ENCODE results near the gene MAP4K1.
"Not testable (repeated sequence)": the region's sequence is repeated elsewhere in the genome, so short reads cannot be mapped to it uniquely, and the experiment has no call there.

The MAP4K1 gene

DNA sequence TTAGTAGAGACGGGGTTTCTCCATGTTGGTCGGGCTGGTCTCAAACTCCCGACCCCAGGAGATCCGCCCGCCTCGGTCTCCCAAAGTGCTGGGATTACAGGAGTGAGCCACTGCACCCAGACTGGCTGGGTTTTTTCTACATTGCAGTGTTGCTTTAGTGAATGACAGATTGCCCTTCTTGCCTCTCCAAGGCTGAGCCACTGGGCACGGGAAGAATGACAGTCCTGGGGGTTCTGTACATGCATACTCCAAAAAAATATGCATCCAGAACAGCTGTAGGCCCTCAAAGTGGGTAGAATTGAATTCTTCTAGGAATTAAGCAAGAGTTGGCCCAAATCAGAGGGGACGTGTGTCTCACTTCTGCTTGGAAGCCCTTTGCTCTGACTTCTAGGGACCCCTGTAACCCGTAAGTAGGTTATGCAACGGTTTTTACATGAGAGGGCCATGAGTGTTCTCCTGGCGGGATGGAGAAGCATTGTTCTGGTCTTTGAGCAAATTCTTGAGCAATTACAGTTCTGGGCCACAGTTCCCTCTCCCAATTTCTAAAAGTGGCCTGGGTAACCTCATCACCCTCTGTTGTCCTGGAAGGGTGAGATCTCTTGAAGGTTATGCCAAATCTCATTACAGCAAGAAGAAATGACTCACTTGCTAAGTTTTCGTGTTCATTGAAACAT lies 33.3 kb upstream of the MAP4K1 start:
- DNase-seq, result no peak

DNA sequence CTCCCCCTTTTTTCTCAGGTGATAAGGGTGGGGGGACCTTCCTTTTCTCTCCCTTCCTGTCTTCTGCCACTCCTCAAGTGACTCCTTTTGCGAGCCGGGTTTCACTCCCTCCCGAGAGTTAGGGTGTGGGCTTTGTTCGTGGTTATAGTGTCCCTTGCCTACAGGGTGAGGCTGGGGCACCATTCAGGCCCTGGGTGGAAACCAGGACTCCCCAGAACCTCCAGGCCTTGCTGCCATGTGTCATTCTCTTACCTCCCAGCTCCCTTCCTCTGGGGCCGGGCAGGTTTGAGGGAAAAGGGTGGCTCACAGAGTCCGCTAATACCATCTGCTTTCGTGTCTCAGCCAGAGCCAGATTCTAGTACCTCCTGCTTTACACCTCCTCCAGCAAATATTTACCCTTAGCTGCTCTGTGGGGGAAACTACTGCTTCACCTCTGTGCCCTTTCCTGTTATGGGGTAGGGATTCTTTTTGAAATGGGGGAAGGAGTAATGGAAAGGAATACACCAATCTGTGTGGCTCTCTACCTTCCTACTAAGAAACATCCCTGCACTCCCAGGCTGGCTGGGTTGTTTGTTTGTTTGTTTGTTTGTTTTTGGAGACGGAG lies 32.5 kb upstream of the MAP4K1 start:
- no peak for DNase-seq

DNA sequence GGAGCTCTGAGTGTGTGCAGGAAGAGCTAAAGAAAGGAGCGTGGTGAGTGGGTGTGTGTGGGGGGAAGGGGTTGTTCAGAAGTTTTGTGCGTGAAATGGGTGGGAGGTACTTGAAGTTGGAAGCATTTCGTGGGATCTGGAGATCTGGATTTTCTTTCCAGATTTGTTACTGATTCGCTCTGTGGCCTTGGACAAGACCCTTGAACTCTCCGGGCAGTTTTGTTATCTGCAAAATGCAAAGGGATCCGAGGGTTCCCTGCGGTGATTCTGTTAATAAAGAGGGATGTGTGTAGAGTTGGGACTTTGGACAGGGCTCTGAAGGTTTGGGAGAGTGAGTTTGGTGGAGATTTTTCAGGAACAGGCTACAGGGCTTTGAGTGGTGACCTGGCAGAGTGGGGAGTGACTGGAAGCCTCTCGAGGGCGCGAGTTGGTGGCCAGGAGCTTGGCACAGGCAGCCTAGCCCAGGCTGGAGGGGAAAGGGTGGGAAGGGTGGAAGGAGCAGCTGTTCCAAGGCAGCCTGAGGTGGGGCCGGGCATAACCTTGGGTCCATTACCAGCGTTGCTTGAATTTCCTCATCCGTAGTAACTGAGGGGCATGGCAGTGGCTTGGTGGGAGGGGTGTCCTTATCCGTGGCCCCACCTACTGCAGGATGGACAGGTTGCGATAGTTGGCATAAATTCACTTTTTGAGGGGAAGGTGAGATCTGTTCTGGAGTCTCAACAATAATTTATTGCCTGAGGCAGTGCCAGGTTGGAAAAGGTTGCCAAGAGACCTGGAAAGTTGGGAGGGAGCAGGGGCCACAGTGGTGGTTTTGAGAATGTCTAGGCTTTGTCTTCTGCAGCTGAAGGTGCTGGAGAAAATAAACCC lies 31.8 kb upstream of the MAP4K1 start:
- DNase-seq, result no peak

DNA sequence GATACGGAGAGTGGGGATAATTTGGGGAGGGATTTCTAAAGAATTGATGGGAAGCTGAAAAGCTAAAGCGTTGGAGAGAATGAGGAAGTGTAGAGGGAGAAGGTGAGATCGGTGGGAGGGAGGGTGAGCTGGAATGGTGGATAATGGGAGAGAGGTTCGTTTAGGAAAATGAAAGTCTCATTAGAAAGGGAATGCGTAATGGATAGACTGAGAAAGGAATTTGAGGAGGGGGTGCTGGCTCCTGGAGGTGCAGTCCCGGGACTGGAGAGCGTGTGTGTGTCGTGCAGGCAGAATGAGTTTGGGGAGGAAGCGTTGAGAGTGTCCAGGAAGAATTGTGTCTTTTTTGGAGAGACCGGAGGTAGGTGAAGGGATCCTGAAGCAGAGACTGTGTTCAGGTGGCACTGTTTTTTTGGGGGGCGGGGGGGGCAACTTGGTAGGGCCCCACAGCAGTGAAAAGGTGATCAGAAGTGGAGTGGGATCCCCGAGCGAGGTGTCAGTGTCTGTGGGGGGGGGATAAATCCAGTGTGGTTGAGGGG lies 31.1 kb upstream of the MAP4K1 start:
- DNase-seq, result no peak

DNA sequence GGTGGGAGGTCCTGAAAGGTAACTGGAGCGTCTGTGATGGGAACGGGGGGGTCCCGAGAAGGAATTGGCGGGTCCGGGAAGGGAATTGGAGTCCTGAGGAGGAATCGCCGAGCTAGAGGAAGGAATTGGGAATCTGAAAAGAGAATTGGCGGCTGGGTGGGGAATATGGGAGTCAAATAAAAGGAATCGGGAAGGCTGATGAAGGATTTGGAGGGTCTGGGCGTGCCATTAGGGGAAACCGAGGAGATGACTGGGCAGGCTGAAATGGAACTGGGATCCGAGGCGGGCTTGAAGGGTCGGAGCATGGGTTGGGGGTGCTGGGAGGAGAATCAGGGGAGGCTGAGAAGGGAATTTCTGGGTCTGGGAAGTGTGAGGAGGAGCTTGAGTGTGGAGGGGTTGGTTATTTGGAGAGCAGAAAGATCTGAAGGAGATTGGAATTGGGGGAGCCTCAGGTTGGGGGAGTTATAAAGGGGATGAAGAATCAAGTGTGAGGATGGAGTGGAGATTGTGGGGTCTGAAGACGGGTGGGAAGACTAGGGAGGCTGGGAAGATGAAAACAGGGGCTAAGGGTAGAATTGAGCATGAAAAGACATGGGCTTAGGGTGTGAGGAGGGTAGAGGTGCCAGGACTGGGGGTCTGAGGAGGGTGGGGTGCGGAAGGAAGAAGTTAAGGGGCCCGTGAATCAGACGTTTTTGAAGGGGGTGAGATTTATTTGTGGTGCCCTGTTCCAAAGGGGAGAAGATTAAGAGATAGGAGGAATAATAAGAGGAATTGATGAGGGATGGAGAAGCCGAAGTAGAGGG lies 30.4 kb upstream of the MAP4K1 start:
- no peak for DNase-seq

DNA sequence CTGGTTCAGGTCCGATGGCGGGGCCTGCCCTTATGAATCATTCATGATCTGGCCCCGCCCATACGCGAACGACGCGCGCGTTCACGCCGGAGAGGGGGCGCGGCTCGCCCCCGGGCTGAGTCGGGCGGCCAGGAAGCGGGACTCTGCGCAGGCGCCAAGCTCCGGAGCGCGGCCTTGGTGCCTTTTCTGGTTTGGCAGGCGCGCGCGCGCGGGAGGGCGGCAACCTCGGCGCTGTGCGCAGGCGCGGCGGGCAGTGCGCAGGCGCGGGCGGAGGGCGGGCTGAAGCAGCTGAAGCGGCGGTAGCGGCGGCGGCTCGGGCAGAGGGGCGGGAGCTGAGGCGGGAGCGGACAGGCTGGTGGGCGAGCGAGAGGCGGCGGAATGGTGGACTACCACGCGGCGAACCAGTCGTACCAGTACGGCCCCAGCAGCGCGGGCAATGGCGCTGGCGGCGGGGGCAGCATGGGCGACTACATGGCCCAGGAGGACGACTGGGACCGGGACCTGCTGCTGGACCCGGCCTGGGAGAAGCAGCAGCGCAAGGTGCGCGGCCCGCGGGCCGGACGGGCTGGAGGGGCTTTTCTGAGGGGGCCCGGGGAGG lies 29.7 kb upstream of the MAP4K1 start, which contains the start of gene ACTN4:
ACTN4 (plus strand) TSS at position 282 of the 598 bp plus-strand sequence; CDS start at position 379, 97 bp downstream.
- DNase-seq, result peak; percentile 99 to 100

DNA sequence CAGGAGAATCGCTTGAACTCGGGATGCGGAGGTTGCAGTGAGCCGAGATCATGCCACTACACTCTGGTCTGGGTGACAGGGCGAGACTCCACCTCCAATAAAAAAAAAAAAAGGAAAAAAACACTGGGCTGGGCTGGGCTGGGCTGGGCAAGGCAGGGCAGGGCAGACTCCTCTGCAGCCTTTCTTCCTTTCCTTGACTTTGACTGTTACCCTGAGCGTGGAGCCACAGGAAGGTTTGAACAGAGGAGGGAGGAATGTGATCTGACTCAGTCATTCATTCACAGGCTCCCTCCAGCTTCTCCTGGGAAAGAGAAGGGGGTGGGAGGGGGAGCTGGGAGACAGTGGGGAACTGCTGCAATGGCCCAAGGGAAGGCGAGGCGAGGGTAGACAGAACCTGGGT lies 27.0 kb upstream of the MAP4K1 start:
- DNase-seq, result no peak

DNA sequence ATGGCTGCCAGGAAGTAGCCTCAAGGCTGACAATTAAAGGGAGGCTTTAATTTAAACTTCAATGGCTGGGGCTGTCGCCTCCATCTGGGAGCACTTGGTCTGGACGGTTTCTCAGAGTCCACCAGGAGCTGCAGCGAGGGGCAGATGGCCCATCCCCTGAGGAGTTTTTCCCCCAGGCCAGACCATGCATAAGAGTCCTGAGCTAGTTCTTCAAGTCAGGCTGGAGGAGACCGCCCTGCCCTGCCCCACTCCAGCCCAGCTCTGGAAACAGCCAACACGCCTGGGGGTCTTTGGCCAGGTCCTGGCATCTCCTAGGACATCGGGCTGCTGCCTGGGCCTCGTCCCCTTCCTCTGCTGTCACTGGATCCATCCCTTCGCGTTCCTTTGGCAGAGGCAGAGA lies 24.4 kb upstream of the MAP4K1 start:
- no peak for DNase-seq

DNA sequence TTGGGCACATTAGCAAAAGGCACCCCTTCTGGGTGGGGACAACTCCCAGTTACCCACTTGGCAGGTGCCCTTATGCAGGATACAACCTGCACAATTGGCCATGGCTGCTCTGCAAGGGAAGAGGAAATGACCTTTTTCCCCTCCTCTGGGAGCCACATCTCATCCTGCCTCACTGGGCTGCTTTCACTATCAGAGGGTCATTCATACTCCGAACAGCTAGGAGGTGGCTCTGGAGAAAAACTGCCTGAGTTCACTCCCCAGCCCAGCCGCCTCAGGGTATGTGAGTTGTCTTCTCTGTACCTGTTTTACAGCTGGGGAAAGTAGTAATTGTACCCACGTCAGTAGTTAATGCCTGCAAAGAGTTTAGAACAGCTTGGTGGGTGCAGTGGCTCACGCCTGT lies 22.6 kb upstream of the MAP4K1 start:
- DNase-seq, result no peak

DNA sequence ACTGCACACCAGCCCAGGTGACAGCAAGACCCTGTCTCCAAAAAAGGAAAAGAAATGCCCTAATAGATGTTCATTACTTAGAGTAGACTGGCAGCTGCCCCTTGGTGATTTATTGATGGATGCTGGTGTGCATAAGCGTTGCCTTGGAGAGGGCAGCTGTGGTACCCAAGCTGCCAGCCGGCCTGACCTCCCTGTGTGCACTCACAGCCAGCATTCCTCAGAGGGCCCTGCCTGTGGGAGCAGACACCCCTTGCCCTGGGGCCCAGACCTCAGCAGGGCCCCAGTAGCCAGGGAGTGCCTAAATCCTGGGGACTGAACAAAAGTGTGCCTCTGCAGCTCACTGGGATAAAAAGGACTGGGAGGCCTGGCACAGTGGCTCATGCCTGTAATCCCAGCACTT lies 21.9 kb upstream of the MAP4K1 start:
- DNase-seq, result no peak

DNA sequence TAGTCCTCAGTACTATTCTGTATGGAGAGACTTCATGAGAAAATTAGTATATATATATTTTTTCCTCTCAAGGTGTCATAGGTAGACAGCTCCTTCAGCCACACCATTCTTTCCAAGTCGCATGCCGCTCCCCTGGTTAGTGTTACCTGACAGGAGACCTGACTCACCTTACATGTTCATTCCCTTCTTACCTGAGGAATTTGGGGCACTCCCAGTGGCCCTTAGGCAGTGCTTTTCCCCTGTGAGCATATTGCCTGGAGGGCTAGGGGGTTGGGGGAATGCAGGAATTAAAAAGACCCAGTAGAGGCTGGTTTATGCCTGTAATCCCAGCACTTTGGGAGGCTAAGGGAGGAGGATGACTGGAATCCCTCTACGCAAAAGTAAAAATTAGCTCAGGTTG lies 20.7 kb upstream of the MAP4K1 start:
- DNase-seq, result no peak

DNA sequence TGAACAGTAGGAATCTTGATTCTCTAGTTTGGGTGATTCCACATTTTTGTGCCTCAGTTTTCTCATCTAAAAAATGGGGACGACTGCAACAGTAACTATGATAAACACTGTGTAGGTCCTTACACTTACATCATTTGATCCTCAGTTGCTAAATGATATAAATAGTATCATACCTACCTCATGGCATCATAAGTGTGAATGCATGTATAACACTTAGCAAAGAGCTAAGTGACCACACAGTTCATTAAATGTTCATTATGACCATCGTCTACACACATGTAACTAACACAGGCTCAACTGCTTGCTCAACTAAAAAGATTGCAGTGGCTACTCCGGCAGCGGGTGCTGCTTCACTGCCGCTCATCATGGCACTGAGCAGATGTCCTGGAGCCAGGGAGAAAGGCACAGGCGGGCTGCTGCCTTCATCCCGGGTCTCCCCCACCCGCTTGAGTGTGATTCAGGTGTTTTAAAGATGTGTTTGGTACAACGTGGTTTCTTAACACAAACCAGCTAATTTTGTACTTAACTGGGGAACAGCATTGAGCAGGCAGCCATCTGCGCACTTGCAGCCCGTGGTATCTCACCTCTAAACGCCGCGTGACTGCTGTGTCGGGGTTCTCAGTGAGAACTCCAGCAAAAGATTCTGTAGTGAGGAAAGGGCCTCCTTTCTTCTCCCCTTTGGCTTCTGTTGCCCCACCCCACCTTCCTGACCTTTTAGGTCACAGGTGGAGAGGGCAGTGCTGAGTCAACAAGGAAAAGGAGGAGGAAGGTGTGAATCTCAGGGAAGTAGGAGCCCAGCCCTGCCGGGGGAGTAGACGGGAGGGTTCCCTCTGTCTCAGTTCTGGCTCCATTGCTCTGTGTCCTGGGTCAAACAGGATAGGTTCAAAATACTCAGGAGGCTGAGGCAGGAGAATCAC lies 18.0 kb upstream of the MAP4K1 start:
- DNase-seq, result no peak

DNA sequence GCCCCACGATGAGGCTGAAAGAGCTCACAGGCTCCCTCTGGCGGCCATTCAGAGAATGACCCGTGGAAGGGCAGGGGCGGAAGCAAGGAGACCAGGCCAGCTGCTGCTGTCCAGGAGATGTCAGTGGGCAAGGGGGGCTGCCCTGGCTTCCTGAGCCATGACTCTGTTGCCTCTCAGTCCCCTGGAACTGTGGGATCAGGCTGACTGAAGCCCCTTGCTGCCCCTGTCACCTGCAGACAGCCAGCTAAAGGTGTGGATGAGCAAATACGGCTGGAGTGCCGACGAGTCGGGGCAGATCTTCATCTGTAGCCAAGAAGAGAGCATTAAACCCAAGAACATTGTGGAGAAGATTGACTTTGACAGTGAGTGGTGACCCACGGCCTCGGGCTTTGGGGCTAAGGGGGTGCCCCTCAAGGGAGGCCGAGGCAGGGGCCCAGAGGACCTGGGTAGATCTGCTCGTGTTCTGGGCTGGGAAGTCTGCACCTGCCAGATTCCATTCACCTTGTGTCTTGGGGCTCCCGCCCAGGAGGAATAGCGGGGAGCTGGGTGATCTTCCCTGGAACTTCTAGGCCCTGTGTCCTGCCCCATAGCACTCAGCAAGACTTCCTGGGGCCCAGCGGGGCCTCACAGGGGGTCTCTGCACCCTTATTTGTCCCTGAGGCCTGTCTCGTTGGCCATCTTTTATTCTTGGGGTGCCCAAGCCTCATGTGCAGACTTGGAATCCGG lies 17.2 kb upstream of the MAP4K1 start:
- peak; percentile 74 to 79 for DNase-seq

DNA sequence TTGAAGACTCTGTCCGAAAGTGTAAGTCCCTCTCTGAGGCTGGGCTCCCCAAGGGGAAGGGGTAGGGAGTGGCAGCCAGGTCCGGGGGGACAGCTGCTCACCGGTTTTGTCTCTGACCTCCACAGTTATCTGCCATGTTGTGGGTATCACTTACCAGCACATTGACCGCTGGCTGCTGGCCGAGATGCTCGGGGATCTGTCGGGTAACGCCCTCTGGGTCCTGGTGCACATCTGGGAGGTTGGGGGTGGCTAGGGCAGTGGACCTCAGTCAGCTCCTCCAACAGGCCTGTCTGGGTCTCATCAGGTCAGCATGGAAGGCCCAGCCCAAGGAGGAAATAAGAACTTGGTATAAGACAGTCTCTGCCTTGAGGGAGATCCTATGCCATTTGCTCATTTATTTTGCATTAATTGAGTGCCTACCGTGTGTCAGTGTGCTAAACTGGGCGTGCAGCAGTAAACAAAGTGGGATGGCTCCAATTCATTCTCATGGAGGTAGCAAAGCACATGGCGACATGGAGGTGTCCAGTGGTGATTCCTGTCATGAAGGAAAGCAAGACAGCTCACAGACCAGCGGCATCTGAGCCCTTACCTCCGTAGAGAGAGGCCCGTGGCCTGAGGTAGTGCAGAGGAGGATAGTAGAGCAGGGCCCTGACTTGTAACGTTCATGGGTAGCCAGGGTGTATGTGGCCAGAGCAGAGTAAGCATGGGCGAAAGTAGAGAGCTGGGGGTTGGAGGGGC lies 14.9 kb upstream of the MAP4K1 start:
- no peak for DNase-seq

DNA sequence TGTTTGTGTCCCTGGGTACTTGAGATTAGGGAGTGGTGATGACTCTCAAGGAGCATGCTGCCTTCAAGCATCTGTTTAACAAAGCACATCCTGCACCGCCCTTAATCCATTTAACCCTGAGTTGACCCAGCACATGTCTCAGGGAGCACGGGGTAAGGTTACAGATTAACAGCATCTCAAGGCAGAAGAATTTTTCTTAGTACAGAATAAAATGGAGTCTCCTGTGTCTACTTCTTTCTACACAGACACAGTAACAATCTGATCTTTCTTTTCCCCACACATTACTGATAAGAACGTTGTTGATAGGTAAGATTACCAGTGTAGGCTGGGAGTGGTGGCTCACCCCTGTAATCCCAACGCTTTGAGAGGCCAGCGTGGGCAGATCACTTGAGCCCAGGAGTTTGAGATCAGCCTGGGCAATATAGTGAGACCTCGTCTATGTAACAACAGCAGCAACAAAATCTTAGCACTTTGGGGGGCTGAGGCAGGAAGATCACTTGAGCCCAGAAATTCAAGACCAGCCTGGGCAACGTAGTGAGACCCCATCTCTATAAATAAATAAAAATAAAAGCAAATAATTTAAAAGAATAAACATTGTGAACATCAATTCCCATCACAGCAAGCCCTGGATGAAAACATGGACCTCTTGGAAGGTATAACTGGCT lies 14.2 kb upstream of the MAP4K1 start:
- not testable (repeated sequence) for DNase-seq

DNA sequence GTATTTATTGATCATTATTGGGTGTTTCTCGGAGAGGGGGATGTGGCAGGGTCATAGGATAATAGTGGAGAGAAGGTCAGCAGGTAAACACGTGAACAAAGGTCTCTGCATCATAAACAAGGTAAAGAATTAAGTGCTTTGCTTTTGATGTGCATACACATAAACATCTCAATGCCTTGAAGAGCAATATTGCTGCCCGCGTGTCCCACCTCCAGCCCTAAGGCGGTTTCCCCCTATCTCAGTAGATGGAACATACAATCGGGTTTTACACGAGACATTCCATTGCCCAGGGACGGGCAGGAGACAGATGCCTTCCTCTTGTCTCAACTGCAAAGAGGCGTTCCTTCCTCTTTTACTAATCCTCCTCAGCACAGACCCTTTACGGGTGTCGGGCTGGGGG lies 13.5 kb upstream of the MAP4K1 start:
- DNase-seq, result not testable (repeated sequence)

DNA sequence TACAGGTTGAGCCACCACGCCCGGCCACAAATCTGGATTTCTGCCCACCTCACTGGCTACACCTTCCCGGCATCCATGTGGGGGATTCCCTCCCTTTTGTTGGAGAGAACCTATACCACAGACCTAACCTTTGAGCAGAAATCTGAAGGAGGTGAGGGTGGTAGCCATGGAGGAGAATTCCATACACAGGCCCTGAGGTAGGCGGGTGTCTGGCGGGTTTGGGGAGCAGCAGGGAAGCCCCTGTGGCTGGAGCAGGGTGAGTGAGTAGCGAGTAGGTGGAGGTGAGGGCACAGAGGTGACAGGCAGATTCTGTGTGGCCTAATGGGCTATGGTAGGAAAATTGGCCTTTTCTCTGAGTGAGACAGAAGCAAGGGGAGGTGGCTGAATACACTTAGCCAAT lies 11.8 kb upstream of the MAP4K1 start:
- DNase-seq, result no peak

DNA sequence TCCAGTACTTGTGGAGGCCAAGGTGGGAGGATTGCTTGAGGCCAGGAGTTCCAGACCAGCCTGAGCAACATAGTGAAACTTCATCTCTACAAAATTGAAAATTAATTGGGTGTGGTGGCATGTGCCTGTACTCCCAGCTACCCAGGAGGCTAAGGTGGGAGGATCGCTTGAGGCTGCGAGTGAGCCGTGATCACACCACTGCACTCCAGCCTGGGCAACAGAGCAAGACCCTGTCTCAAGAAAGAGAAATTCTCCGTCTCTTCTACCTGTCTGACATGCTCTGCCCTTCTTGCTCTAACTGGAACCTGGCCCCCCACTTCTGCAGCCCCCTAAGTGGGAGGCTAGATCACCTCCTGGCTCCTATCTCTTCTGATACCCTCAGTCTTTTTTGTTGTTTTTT lies 8.6 kb upstream of the MAP4K1 start:
- DNase-seq, result no peak

DNA sequence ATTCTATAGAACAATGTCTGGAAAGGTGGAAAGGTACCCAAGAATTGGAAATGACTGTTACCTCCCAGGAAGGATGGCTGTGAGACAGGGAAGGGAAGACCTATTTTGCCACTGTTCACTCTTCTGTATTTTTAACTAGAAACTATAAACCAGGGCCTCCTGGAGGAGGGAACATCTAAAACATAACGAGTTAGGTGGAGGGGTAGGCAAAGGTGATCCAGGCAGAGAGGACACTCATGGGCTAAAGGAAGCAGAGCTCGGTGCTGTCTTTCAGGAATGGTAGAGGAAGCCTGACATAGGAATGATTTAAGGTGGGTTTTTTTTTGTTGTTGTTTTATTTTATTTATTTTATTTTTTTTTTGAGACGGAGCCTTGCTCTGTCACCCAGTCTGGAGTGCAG lies 7.1 kb upstream of the MAP4K1 start:
- no peak for DNase-seq
